Activated effector memory CD4-positive, alpha-beta T cell treated with anti-CD3 and anti-CD28 coated beads, Interleukin-2, amount 50 U/mL, for 16 hours (primary cell): ENCODE measurements around the gene CST2.
"Not testable (repeated sequence)": the region's sequence is repeated elsewhere in the genome, so short reads cannot be mapped to it uniquely, and the experiment has no call there.

Experiments used
- DNase-seq: peaks from one replicate; pipeline ENCODE4 v3.0.0-alpha.2; 2020

Gene CST2, protein sequence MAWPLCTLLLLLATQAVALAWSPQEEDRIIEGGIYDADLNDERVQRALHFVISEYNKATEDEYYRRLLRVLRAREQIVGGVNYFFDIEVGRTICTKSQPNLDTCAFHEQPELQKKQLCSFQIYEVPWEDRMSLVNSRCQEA

DNA sequence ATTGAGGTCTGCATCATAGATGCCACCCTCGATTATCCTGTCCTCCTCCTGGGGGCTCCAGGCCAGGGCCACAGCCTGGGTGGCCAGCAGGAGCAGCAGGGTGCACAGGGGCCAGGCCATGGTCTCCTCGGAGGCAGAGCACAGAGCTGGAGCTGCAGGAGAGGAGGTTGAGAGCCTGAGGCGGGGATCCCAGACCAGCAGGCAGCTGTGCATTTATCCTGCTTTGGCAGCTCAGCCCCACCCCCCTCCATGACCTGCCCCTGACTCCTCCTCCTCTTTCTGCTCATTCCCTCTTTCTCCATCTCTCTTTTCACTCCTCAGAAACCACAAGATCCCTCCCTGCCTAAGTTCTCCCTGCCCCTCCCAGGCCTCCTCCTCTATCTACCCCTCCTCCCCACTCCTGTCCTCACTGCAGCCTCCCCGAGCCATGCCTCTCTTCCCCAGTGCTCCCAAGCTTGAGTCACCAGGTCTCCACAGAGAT, at the start of gene CST2:
Gene CST2 (minus strand): TSS at position 189 of the 481 bp plus-strand sequence. CDS start 69 bp downstream, at position 120.
- DNase-seq = no peak

DNA sequence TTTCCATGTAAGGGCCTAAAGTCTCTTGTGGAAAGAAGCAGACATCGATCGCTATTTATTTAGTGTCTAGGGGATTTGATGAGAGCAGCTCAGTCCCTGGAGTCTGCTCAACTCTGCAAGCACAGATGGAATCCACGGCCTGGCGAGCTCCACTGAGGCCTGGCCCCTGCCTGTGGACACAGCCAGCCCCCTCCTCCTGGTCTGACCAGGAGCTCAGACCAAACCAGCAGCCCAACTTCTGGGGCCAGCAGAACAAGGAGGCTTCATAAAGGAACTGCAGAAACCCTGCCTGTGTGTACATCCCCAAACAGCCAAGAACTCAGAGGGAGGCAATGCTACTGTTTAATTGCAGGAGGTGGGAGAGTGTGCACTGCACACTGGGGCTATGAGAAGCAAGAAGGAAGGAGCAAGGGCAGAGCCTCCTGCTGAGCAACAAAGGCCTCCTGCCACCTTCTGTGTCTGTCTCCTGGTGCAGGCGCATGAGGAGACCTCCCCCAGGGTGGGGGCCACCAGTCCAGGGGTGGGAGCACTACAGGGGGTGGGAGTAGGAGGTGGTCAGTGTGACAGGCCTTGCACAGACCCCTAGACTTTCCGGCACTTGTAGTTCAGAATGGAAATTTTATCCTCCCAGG, 49.2 kb upstream of the CST2 start:
- no peak for DNase-seq

DNA sequence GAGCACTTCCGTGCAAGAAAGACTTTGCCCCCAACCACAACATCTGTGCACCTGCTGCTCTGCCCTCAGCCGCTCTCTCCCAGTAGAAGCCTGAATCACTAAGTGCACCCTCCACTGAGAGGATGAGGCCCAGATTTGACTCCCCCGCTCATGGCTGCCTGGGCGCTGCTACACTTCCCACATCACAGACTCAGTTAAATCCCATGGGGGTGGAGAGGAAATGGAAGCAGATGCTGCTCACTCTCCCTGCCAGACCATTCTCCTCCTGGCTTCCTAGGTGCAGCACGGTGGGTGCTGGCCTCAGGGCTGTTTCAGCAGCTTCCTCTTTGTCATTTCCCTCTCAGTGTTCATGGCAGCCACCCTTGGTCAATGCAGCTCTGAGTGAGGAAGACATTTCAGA, 48.2 kb upstream of the CST2 start:
- no peak for DNase-seq

DNA sequence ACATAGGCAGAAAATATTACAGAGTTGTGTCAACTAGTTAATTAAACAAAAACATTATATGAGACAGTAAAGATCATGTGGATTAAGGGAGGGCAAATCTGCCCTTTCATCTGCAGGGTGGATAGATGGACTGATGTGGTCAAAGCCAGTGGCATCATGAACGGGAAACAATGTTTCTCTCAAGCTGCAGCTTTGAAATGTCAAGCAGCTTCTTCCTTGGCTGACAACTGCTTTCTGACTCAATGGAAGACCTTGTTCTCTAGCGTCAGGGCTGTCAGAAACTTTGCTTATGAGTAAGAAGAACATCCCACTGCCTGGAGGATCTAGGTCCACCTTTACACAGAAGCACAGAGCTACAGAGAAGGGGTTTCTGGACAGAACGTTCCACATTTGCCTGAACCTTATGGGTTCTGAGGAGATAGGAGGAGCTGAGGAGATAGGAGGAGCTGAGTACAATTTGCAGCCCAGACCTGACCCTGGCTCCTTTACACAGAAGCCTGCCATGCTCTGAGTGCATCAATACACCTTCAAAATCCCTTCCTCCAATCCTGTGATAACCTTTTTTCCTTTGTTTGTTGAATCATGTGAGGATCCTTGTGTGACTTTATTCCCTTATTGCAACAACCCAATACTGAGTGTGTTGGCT, 47.0 kb upstream of the CST2 start:
- no peak for DNase-seq

DNA sequence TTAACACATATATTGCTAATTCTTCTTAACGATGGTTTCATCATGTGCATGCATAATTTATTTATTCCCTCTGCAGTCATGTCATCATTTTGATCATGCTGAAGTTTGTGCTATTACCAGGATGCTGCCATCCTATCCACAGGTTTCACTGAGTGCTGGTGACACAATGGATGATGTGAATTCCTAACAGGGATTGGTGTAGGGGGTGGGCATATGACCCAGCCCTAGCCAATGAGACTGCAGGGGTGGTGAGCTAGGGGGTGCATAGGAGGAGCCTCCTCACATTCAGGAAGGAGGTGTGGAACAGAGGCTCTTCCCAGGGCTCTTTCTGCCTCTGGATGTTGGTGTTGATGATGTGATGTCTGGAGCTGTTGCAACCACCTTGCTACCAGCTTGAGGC, 45.5 kb upstream of the CST2 start:
- DNase-seq = no peak

DNA sequence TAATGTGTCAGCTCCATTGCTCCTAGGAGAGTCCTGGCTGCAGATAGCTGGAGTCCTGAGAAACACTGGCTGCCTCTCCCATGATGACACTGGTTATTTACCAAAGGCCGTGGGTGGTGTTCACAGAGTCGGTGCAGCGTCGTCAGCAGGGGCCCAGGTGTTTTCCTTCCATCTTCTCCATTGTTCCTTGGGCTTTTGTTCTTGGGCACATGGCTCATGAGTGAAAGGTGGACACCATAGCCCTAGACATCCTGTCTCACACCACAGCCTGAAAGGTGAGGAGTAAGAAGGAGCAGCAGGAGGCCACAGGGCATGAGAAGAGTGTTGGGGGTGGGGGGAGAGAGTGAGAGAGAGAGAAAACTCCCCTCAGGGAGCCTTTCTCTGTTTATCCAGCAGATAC, 43.9 kb upstream of the CST2 start:
- no peak for DNase-seq

DNA sequence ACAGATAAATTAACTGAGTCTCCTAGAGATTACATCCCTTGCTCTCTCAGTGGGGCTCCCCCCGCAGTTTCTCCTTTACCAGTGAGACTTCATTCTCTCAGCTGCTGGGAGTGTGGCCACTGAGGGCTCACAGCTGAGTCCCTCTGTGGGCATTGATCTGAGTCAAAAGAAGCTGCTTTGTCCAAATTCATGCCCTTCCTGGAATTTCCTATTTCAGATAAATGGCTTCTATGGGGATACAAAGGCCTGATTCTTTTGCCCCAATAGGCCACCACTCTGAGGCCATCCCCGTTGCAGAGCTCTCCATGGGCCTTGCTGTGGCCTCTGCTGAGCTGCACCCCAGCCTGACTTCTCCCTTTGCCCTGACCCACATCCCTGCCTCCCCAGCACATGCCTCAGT, 43.0 kb upstream of the CST2 start:
- DNase-seq = no peak

DNA sequence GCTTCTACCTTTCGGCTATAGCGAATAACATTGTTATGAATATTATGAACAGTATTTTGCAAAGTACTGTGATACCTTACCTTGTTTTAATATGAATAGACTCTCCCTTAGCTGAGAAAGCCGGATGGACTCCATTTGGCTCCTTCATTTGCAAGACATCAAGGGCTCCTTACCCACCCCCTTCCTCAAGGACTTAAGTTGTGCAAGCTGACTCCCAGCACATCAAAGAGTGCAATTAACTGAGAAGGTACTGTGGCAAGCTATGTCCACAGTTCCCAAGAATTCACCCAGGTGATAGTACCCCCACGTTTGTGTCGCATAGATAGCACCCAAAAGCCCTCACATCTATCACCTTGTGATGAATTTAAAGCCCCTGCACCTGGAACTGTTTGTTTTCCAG, 41.8 kb upstream of the CST2 start:
- DNase-seq = no peak

DNA sequence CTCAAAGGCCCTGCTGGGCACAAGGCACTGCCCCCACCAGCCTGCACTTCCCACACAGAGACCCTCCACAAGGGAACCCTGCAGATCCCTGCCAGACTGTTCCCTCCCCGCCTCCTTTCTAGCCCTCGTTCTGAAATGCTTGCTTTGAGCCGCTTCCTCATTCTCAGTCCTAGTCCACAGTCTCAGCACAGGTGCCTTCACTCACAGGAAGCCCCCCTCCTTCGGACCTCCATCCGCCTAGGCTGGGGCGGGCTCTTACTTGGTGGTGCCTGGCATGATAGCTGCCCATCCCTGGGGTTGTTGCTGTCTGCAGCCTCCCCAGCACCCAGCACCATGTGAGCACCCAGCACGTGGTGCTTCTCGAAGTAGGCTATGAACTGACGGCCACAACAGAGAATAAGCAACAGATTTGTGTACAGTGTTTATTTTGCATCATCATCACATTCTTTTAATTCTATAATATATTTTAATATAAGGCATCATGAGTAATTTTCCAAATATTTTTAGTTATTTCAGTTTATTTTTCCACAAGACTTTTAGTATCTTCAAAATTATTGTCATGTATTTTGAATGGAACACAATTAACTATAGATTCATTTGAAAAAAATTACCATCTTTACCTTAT, 40.7 kb upstream of the CST2 start:
- DNase-seq = no peak

DNA sequence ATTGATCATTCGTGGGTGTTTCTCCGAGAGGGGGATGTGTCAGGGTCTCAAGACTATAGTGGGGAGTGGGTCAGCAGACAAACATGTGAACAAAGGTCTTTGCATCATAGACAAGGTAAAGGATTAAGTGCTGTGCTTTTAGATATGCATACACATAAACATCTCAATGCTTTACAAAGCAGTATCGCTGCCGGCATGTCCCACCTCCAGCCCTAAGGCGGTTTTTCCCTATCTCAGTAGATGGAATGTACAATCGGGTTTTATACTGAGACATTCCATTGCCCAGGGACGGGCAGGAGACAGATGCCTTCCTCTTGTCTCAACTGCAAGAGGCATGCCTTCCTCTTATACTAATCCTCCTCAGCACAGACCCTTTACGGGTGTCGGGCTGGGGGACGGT, 34.2 kb upstream of the CST2 start:
- DNase-seq = not testable (repeated sequence)

DNA sequence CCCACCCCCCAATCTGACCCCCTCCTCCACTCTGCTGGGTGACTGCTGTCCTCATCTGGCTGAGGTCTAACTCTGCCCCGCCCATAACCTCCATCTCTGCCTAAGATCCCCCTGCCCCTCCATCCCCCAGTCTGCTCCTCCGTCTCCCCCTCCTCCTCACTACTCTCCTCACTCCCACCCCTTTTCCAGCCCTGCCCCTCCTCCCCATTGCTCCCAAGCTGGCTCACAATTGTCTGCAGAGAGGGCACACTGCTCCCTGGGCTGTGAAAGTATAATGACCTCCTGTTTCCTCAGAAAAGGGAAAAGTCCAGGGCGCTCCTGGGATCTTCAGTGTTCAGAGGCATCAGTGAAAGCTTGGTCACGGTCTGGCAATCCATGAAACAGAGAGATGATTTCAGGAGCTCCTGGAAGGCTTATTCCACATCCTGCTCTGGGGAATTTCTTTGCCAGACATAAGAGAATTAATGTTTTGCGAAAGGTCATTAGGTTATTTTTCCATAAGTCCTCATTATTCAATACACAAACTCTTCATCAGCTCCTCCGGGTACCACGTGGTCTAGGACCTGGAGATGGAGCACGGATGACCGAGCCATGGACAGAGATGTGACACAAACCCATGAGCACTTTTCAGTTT, 31.6 kb upstream of the CST2 start:
- DNase-seq = no peak

DNA sequence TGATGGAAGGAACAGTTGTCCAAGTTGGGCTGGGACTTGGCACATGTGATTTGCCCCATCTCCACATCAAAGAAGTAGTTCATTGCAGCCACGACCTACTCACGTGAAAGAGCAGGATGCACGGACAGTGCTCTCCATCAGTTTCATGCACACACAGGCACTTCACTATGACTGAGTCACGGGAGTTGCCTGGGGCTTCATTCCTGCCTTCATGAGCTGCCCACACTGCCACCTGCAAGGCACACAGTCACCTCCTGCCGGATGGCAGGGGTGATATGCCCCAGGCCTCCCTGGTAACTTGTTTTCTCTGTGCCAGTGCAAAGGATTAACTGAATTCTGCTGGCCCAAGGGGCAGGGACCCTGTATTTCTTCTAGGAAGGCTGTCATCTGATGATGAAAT, 30.2 kb upstream of the CST2 start:
- DNase-seq = no peak

DNA sequence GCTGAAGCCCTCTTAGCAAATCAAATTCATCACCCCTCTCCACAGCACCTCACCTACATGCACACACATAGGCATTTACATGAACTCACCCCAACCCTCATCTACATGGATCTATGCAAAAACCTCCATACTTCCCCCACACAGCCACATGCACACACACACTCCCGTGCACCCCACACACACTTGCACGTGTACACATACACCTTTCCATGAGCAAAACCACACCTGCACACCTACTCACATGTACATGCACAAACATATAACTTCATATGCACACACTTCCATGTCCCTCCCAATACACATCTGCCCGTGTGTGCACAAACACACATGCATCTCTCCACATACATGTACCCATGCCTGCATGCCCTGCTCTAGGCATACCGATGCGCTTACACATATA, 29.7 kb upstream of the CST2 start:
- no peak for DNase-seq

DNA sequence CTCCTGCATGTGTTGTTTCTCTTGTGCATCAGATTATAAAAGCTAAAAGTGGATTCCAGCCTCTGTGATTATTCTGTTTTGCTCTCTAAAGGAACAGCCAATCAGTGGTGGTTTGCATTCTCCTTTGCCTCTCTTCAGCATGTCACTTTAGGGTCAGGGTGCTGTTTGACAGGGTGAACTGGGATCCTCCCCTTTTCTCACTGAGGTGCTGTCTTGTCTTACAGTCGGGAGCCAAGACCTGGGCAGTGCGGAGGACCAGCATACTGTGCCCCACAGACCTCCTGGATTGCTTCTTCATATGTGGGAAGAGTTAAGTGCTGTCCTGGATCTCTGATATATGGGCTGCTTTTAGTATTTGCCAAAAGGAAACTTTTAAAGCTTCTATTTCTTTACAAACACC, 15.2 kb upstream of the CST2 start:
- DNase-seq = no peak

DNA sequence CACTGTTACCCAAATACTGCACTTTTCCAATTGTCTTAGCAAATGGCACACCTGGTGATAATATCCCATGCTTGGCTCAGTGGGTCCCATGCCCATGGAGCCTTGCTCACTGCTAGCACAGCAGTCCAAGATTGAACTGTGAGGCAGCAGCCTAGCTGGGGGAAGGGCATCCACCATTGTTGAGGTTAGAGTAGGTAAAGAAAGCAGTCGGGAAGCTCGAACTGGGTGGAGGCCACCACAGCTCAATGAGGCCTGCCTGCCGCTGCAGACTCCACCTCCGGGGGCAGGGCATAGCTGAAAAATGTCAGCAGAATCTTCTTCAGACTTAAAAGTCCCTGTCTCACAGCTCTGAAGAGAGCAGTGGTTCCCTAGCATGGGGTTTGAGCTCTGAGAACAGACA, 9.2 kb upstream of the CST2 start:
- DNase-seq = no peak

DNA sequence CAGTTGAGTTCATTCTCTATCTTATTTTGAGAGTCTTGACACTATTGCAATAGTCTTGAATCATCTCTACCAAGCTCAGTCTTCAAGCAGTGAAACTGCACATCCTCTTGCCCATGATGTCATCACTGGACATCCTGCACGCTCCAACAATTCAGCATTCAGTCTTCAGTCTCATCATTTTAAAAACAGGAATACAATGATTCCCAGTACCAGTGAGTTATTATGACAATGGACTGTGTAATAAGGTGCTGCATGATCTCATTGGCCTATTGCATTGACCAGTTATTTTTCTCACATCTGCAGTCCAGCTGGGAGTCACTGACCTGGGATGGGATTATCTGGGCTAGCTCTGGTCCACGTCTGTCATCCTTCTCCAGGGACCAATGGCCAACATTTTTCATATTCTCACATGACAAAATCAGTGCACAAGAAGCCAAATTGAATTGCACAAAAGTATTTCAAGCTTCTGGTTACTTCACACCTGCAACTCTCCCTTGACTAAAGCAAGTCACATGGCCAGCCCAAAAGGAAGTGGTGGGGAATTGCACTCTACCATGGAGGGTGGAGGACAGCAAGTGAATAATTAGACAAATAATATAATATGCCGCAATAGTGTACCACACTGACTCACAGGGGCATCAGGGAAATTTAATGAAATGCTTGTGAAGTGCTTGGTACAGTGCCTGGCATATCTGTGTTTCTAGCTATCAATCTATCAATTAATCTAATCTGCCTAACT, 6.4 kb upstream of the CST2 start:
- no peak for DNase-seq

DNA sequence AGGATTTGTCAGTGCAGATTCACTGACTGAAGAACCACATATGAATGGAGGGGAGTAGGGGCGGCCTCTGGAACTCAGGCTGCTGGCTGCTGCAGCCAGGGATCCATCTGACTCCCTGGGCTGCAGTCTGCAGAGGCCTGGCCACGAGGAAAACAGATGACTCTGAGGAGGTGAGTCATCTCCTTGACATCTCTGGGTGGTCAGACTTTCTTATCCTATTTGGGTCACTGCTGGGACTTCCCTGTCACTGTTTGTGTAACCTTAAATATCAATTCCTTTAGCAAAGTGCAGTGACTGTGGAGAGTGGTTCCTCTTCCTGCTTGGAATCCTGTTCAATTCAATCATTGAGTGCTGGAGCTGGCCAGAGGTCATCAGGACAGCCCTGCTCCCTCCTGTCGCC, 5.4 kb upstream of the CST2 start:
- not testable (repeated sequence) for DNase-seq

DNA sequence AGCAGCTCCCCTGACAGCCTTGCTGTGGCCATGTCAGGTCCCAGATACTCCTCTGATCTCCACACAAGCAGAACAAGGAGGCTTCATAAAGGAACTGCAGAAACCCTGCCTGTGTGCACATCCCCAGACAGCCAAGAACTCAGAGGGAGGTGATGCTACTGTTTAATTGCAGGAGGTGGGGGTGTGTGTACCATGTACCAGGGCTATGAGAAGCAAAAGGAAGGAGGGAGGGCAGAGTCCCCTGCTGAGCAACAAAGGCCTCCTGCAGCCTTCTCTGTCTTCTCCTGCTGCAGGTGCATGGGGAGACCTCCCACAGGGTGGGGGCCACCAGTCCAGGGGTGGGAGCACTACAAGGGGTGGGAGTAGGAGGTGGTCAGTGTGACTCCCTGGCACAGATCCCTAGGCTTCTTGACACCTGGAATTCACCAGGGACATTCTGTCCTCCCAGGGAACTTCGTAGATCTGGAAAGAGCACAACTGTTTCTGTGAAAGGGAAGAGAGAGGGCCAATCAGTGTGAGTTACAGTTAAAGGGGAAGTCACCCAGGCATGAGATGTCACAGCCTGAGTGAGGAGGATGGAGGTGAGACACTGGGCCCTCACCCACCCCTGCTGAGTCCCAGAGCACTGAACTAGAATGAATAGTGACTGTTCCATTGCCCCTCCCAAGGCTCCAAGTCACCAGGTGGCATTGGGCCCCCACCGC, 2.8 kb downstream of the CST2 start:
- DNase-seq = no peak

DNA sequence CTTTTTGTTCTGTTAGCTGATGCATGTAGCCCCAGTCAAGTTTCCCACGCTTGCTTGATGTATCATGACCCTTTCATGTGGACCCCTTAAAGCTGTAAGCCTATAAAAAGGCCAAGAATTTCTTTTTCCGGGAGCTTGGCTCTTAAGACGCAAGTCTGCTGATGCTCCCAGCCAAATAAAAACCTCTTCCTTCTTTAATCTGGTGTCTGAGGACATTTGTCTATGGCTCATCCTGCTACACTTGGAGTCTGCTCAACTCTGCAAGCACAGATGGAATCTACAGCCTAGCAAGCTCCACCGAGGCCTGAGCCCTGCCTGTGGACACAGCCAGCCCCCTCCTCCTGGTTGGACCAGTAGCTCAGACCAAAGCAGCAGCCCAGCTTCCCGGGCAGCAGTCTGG, 3.4 kb downstream of the CST2 start:
- no peak for DNase-seq

DNA sequence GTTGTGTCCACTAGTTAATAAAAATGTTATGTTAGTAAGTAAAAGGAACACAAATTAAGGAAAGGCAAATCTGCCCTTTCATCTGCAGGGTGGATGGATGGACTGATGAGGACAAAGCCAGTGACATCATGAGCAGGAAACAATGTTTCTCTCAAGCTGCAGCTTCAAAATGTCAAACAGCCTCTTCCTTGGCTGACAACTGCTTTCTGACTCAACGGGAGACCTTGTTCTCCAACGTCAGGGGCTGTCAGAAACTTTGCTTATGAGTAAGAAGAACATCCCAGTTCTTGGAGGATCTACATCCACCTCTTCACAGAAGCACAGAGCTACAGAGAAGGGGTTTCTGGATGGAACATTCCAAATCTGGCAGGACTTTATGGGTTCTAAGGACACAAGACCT, 6.0 kb downstream of the CST2 start:
- DNase-seq = no peak

DNA sequence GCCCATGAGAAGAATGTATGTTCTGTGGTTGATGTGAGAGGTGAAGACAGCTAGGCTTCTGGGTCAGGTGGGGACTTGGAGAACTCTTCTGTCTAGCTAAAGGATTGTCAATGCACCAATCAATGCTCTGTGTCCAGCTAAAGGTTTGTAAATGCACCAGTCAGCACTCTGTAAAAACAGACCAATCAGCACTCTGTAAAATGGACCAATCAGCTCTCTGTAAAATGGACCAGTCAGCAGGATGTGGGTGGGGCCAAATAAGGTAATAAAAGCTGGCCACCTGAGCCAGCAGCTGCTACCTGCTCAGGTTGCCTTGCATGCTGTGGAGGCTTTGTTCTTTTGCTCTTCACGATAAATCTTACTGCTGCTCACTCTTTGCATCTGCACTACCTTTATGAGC, 15.0 kb downstream of the CST2 start:
- not testable (repeated sequence) for DNase-seq

DNA sequence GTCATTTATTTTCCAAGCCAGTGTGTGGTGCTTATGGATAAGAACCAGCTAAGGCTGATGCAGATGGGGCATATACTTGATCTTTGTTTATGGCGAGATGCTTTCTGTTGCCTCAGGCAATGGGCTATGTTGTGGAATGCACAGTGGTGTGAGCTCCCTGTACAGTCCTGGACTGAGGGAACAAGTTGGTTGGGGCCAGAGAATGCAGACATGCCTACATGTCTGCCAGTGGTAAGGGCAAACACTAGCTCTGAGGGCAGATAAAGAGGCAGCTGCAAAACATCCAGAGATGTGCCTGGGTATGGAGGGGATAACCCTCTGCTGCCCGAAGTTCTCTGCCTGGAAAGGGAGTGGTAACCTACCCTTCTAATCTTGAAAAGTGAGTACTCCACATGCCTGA, 16.2 kb downstream of the CST2 start:
- DNase-seq = not testable (repeated sequence)
